KOPT-K1 (cell line): ENCODE measurements around the gene PLEKHG3.

Source experiments
- H3K27ac ChIP-seq: fragments of 200-600 bp; sonication (generic); 2 replicates; pipeline ENCODE4 v1.5.1; 2016; ENCODE audit warnings: antibody characterized with exemption, mild to moderate bottlenecking, low read depth, low read length; ENCODE audit not compliant: poor library complexity, severe bottlenecking
- H3K36me3 ChIP-seq: fragments of 200-600 bp; sonication (generic); 2 replicates; pipeline ENCODE4 v1.5.1; 2017; ENCODE audit warnings: antibody characterized with exemption, mild to moderate bottlenecking, low read length, moderate library complexity; ENCODE audit not compliant: insufficient read depth
- H3K9me3 ChIP-seq: fragments of 200-600 bp; sonication (generic); 2 replicates; pipeline ENCODE4 v1.5.1; 2017; ENCODE audit warnings: antibody characterized with exemption, low read length, mild to moderate bottlenecking; ENCODE audit not compliant: insufficient read depth, poor library complexity, severe bottlenecking

PLEKHG3 gene

DNA sequence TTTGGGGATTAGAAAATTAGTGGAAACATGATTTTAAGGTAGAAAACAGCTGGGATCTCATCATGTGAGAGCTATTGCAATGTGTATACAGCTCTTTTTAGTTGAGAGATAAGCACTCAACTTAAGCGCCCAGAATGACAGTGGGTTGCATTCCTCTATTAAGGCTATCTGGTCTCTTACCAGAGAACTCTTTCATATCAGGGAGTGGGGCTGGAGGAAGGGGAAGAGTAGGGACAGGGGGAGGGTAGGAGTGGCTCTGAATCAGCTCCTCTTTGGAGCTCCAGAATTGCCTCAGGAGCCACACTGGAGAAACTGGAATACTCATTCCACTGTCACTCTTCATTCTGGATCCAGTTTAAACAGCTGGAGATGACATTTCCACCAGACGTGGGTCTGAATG is 9.2 kb upstream of the PLEKHG3 start:
- Histone ChIP-seq H3K27ac (no peak overlapping the region), H3K9me3 (no peaks in the 10 kb centered on the region), H3K36me3 (no peaks in the 10 kb centered on the region)

GRCh38 chr14:64696355-64696857 is 7.8 kb upstream of the PLEKHG3 start:
- H3K9me3 ChIP-seq: no peaks in the 10 kb centered on the region
- H3K27ac ChIP-seq: no peak overlapping the region
- H3K36me3 ChIP-seq: no peaks in the 10 kb centered on the region

- H3K9me3 ChIP-seq: no peaks in the 10 kb centered on the region
- no peak overlapping the region for H3K27ac ChIP-seq
- no peaks in the 10 kb centered on the region for H3K36me3 ChIP-seq
These were observed 5.3 kb upstream of the PLEKHG3 start for GRCh38 chr14:64698903-64699302.

DNA sequence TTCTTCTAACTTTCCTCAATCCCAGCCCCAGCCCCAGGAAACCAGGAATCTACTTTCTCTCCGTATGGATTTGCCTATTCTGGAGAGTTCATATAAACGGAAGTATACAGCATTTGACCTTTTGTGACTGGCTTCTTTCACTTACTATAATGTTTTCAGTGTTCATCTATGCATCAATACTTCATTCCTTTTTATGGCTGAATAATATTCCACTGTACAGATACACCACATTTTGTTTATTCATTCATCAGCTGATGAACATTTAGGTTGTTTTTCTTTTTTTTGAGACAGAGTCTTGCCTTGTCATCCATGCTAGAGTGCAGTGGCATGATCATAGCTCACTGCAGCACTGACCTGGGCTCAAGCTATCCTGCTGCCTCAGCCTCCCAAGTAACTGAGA is 3.9 kb upstream of the PLEKHG3 start:
- Histone ChIP-seq H3K36me3 (no peaks in the 10 kb centered on the region), H3K9me3 (no peaks in the 10 kb centered on the region), H3K27ac (no peak overlapping the region)

- H3K27ac ChIP-seq: no peak overlapping the region
- no peaks in the 10 kb centered on the region for H3K36me3 ChIP-seq
- H3K9me3 ChIP-seq: no peaks in the 10 kb centered on the region
These were observed 3.3 kb upstream of the PLEKHG3 start for GRCh38 chr14:64700894-64701293.

DNA sequence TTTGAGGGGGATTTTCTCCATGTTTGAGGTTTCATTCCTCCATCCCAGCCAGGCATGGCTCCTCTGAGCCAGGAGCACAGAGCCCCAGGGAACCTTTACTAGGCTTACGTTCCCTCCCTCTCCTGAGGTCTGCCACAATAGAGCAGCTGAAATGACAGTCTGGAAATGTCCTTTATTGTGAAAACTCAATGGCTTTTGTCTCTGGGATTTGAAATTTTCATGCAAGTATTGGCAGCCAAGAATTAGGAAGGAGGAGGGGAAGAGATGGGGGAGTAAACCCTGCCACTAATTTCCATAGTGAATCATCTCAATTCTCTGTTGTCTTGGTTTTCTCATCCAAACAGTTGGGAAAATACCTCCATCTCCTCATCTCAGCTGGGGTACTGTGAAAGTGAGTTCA is 2.6 kb upstream of the PLEKHG3 start:
- no peaks in the 10 kb centered on the region for H3K9me3 ChIP-seq

GRCh38 chr14:64702493-64703394 is 1.5 kb upstream of the PLEKHG3 start:
- Histone ChIP-seq H3K36me3 (no peaks in the 10 kb centered on the region), H3K27ac (no peak overlapping the region)

More for the DNA sequence above, 2.6 kb upstream of the PLEKHG3 start:
- no peak overlapping the region for H3K27ac ChIP-seq
- no peaks in the 10 kb centered on the region for H3K36me3 ChIP-seq

DNA sequence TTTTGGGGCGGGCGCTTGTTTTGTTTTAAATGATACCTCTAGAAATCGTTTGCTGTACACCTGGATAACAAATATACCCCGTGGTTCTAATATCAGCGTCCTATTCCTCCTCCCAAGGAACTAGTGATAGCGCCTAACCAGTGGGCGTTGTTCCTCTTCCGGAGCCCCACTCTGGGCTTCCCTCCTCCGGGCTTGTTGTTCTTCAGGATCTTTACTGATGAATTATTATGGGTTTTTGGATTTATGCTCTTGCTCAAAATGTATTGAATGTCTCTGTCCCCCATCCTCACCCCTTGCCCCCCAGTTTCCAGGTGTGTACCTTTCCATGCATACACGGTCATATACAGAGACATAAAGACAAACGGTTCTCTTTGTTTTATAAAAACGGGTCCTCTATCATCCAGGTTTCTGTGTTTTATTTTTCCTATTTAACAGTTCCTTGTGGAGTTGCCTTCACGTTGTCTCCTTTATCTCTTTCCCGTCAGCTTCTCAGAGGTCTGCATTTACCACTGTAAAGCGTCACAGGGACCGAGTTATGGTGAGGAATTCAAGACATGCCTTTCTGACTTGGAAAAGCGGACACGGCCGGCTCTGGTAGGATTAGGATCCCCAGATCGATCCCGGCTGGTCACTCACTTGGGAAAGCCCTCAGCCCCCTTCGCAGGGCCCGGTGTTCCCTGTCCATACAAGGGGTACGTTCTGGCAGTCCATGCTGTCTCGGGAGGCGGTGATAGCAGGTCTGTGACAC is 655 bp upstream of the PLEKHG3 start:
- Histone ChIP-seq H3K36me3 (no peaks in the 10 kb centered on the region), H3K27ac (no peak overlapping the region), H3K9me3 (no peaks in the 10 kb centered on the region)

More at GRCh38 chr14:64702493-64703394, 1.5 kb upstream of the PLEKHG3 start:
- H3K9me3 ChIP-seq: no peaks in the 10 kb centered on the region

DNA sequence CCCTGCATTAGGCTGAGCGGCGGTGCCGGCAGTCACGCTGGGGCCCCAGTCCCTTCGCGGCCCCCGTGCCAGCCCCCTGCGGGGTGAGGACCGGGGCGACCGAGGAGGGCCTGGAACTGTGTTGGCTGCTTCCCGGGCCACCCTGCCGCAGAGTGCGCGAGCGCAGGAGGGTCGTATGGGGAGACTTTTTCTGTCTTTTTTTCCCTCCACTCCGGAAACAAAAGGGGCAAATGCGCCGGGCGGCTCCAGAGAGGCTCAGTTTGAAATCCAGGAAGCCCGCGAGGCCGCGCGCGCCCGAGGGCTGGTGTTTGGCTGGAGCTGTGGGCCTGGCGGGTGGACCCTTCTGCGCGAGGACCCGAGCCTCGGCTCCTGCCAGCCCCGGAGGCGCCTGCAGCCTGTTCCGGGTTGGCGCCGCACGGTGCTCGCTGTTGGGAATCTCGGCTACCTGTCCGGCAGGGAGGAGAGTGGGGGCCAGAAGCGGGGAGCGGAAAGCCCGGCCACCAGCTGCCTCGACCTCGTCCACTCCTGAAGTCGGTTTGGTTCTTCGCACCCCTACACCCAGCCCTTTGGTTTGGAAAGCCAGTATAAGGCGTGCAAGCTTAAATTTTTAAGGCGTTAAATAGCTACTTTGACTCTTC is 638 bp downstream of the PLEKHG3 start:
- Histone ChIP-seq H3K36me3 (no peaks in the 10 kb centered on the region), H3K9me3 (no peaks in the 10 kb centered on the region), H3K27ac (no peak overlapping the region)

GRCh38 chr14:64705381-64706118 is 1.3 kb downstream of the PLEKHG3 start:
- Histone ChIP-seq H3K9me3 (no peaks in the 10 kb centered on the region), H3K27ac (no peak overlapping the region), H3K36me3 (no peaks in the 10 kb centered on the region)

DNA sequence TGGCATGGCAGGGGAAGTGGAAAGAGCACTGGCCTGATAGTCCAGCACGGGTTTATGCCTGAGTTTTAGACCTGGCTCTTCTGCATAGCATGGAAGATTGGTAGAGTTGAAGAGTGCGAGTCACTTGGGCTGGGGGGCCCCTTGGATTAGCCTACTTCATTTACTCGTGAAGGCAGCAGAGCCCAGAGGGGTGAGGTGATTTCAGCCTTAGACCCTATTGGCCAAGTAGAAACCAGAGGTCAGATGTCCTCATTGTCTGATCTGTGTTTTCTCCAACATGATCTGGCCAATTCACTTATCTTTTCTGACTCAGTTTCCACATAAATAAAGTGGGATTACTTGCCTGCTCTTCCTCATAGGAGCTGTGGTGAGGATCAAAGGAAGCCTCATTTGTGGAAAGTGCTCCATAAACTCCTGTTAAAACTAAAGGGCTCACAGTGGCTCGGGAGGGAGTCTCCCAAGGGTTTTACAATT is 1.9 kb downstream of the PLEKHG3 start:
- Histone ChIP-seq H3K36me3 (no peaks in the 10 kb centered on the region), H3K9me3 (no peaks in the 10 kb centered on the region), H3K27ac (no peak overlapping the region)

GRCh38 chr14:64706593-64707193 is 2.5 kb downstream of the PLEKHG3 start:
- H3K9me3 ChIP-seq: no peaks in the 10 kb centered on the region
- H3K36me3 ChIP-seq: no peaks in the 10 kb centered on the region
- H3K27ac ChIP-seq: no peak overlapping the region

GRCh38 chr14:64707661-64708060 is 3.4 kb downstream of the PLEKHG3 start:
- H3K9me3 ChIP-seq: peaks cover 6% of the 10 kb centered on the region
- H3K27ac ChIP-seq: no peak overlapping the region
- no peaks in the 10 kb centered on the region for H3K36me3 ChIP-seq
